GM19467 (cell line): ENCODE measurements around the gene CAMTA1.

ENCODE experiments used
- ATAC-seq: cut with Tn5 transposase; IDR thresholded peaks from one replicate; pipeline ENCODE4 v1.9.1; 2021; ENCODE audit warnings: mild to moderate bottlenecking, moderate library complexity; ENCODE audit not compliant: unreplicated experiment

CAMTA1 gene

DNA sequence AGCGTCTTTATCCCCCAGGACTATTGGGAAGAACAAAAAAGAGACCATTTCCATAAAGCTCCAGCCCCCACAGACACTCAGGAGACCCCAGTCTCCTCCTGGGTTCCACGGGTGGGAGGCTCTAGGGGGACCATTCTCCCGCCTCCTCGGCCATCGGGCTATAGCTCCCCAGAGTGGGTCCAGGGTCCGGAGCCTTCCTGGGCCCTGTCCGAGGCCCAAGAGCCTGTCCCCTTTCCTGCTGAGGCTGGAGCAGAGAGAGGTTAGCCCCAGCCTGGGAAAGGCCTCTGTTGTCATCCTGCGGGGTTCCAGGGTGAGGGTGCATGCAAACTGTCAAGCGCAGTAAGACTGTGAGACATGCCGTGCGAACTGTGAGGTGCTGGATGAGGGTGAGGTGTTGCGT is 166.3 kb downstream of the CAMTA1 start:
- no peak for ATAC-seq

DNA sequence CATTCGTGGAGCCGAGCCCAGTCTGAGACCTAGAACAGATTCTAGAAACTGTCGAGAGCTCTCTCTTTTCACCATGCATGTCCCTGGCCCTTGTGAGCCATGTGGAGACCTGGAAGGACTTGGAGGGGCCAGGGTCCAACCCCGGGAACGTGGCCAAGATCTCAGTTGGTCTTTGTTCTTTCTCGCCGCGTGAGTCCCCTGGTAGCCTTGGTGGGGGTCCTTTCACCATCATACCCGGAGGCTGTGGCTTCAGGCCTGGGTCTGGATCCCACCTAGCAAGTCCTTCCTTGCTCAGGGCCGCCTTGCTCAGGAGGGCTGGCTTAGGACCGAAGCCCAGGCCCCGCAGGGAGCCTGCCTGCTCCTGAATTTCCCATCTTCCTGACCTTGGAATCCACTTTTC is 168.0 kb downstream of the CAMTA1 start:
- no peak for ATAC-seq

DNA sequence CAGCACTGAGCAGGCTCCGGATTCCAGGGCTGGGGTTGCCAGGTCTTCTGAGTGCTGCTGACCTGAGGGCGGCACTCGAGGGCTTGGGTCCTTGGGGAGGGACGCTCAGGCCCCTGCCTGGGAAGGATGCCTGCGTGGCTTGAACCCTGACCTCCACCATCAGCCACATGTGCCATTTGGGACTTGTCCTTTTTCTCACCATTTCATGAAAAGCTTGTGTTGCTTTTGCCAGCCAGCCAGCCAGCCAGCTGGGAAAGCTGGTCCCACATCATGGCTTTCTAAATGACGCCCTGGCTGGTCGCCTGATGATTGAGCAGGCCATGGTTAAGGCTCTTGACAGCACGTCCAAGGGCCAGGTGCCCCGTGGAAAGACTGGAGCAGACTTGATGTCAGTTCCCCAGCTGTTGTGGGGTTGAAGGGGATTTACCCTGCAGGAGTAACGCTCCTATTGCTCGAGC is 168.7 kb downstream of the CAMTA1 start:
- no peak for ATAC-seq

DNA sequence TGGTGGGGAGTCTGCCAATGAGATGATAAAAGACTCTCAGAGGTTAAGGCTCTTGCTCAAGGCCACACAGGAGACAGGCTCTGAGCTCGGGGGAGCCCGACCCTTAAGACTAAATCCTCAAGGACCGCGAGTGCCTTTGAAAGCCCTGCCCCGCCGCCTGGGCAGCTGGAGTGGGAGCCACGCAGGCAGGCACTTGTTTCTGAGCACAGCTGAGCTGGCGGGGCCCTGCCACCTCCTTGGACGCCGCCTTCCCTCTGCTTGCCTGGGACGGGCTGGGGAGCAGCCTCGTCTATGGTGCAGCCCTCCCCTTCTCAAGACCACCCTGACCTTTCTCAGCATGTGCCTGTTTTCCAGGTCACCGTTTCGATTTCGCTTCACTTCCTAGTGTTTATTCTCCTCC is 169.3 kb downstream of the CAMTA1 start:
- ATAC-seq, result no peak

DNA sequence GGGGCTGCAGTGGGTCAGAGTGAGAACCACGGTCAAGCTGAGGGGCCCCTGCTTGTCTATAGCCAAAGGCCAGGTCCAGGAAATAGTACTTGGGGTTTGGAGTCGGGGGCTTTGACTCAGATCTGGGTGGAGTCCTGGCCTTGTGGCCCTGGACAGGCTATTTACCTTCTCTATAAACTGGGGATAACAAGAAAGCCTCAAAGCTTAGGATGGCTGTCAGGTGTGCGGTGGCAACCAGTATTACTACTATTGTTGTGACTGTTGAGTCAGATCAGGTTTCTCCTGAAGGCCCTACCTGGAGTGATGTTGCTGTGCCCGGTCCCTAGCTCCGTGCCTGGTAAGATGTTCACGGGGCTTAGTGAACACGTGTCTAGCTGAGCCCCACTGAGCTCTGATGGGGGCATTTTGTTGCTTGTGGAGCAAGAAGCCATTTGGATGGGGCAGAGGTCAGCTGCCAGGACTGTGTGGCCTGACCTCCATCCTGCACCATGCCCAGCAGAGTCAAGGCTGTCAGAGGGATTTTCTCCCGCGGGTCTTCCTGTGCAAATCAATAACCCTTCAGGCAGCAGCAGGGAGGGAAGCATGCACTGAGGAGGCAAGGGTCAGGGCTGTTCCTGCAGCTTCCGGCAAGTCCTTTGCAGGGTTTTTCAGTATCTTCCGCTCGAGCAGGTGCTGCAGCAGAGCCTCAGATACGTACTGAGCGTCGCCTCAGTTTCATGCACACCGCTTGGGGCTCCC is 170.3 kb downstream of the CAMTA1 start:
- no peak for ATAC-seq

DNA sequence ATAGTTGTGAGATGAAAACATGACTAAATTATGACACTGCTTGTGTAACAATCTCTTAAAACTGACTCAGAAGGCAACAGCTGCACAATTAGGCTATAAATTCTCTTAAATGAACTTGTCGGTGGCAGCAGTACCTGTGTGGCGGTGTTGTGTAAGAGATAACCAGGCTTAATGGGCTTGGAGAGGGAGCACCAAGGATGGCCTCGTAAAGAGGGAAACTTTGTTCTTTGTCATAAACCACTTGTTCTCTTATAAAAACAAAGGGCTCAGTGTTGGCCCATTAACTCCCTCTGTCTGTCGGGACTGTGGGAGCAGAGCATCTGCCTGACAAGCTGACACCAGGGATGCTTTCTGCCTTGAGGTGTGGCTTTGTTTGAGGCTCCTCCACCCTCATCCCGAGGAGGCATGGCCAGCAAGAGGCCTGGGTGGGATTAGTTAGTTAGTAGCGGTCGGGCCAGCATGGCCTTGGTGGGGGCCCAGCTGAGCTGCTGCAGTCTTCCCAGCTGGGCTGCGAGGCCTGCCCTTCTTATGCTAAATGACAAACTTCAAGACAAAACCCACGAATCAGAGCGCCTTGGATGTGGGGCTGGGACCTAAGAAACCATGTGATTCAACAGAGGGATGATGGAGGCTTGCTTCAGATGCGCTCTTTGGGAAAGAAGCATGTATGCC is 171.4 kb downstream of the CAMTA1 start:
- ATAC-seq, result no peak

DNA sequence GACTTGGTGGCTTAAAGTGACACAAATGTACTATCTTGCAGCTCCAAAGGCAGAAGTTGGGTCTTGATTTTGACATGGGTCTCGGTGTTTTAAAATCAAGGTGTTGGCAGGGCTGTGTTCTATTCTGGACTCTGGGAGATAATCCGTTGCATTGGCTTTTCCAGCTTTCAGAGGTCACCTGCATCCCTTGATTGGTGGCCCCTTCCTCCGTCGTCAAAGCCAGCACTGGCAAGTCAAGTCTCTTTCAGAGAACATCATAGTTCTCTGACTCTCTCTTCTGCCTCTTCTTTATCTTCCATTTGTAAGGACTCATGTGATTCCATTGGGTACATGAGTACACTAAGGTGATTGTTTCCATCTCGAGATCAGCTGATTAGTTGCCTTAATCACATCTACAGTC is 172.1 kb downstream of the CAMTA1 start:
- no peak for ATAC-seq

DNA sequence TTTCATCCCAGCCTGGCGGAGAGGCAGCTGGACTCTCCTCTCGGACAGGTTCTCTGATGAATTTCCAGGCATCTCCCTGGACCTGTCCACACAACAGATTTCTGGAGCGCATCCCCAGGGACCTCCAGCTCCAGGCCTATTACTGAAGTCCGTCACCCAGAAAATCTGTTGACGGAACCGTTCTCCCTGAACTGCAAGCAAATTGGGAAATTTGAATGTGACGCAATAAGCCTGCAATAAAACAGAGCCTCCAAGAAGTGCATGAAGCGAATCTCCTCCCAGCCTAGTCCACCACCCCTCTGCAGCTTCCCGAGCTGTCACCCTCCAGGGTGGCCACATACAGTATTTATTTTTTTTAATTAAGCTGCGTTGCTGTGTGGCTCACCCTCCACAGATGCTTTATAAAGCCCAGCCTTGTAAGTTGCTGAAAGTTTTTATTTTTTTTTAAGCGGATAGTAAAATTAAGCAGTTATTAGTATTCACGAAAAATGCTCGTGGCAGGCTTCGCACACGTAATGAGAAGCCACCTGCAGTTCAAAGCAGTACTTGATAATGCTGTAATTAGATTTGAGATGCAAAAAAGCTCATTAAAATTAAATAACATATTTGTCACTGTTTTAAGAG is 173.3 kb downstream of the CAMTA1 start:
- ATAC-seq, result no peak

DNA sequence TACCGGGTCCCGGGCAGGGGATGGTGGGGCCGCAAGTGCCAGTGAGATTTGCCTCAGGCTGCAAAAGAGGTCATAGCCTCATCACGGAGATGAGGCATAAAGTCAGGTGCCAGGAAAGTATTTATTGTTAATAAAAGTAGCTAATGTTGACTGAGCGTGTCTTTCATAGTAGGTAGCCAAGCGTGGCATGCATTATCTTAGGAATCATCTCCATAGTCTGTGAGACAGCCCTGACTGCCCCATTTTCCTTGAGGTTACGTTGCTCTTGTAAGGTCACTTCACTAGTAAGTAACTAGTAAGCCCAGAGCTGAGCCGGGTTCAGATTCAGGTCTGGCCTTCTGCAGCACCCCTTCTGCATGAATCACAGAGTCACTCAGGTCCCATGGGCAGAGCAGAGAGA is 174.2 kb downstream of the CAMTA1 start:
- ATAC-seq, result no peak

DNA sequence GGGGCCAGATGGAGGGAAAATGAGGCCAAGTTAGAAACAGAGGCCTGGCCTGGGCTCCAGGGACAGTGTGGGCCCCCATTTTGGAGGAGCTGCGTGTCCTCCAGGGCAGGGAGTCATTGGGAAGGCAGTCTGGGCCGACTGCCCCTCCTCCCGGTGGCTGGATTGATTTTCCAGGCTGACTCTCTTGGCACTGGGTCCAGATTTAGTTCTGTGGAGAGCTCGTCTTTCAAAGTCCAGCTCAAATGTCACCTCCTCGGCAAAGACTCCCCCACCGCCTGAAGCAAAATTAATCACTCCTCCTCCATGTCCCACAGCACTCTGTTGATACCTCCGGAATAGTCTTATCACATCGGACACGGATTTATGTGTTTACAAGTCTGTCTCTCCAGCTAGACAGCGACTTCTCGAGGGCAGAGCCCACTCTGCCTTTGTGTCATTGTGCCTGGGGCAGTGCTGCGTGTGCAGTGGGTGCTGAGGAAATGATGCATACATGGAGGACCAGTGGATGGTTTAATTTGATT is 175.1 kb downstream of the CAMTA1 start:
- no peak for ATAC-seq

DNA sequence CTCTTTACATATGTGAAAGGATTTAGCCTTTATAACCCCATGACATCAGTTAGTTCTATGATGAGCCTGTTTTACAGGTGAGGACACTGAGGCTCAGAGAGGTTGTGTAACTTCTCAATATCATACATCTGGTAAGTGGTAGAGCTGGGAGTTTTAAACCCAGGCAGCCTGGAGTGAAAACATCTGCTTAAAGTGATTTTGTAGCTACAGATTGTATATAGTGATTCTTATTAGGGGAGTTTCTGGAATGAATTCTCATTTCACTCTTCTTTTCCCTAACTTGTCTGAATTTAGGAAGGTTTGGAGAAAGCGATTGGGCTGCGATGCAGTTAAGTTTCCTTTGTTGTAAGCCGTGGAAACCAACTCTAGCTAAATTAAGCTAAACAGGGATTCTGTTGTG is 175.6 kb downstream of the CAMTA1 start:
- no peak for ATAC-seq

DNA sequence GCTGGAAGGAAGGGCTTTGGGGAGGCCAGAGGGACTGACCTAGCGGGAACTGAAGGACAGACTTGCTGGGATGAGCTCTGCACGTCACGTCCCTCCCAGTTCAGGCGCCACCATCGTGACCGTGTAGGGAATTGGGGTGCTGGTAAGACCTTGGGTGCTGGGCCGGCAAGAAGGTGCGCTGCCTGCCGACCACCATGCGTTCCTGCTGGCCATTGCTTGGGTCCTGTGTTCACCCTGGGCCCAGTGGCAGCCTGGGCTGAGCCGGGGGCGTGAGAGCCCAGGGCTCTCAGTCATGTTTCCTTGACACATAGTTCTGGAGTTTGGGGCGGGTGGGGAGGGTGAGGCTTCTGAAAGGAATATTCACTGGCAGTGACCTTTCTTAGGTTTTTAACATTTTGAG is 176.0 kb downstream of the CAMTA1 start:
- no peak for ATAC-seq

DNA sequence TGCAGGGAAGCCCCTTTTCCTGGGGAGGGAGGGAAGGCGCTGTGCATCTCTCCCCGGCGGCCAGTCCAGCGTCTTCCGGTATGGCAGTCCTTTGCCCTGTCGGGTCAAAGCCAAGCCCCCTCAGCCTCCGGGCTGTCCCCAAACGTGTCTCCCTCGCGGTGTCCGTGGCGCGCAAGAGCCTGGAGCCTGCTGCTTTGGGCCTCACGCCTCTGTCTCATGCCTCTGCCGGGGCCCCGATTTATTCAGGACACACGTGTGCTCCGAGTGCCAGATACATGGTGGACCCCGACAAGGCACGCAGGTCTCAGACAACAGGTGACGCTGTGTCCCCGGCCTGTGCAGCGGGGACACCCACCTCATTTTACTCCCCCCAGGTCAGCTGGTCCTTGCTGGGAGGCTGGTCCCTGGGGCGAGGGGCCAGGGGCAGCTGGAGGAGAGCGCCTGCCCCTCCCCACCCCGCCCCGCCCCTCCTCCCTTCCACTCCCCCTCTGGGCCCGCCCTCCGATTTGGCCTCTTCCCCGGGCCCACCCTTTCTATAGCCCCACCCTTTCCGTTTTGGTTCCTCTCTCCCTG is 176.7 kb downstream of the CAMTA1 start:
- ATAC-seq, result no peak

DNA sequence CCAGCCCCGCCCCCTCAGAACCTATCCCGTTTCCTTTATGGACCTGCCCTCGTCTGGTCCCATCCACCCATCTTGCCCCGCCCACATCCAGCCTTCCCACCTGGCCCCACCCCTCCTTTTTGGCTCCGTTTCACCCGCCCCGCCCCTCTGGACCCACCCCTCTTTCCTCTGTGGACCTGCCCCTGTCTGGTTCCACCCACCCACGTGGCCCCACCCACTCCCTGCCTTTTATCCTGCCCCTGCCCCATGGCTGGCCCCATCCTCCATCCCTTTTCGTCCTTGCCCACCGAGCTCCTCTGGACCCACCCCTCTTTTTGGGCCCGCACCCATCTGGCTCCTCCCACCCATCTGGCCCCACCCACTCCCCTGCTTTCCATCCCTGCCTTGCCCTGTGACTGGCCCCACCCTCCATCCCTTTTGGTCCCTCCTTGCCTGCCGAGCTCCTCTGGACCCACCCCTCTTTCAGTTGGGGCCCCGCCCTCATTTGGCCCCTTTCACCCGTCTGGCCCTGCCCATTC is 177.3 kb downstream of the CAMTA1 start:
- ATAC-seq, result no peak

DNA sequence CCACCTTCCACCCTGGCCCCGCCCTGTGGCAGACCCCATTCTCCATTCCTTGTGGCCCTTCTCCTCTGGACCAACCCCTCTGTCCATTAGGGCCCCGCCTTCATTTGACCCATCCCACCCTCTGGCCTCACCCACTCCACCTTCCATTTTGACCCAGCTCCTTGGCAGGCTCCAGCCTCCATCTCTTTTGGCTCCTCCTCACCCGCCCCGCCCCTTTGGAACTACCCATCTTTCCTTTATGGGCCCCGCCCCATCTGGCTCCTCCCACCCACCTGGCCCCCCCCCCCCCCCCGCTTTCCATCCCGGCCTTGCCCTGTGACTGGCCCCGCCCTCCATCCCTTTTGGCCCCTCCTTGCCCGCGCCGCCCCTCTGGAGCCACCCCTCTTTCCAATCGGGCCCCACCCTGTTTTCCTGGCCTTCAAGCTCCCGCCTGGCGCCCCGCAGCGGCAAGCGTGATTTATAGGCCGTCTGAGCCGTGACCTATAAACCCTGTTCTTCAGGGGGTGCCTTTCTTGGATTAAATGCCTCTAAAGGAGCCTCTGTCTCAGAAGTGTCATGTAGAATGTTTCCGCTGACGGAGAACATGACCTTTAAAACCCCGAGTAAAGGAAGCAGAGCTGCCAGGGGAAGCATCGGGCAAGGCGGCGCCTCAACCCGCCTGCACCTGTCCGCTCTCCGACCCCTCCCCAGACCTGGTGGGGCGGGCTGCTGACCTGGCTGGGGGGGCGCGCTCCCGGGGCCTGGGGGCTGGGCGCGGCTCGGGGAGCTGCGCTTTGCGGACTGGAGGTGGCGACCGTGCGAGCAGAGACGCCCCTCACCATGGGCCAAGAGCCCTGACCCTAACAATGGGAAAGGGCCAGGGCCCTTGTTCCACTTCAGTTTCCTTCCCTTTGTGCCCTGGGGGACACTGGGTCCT is 178.0 kb downstream of the CAMTA1 start:
- ATAC-seq, result no peak

DNA sequence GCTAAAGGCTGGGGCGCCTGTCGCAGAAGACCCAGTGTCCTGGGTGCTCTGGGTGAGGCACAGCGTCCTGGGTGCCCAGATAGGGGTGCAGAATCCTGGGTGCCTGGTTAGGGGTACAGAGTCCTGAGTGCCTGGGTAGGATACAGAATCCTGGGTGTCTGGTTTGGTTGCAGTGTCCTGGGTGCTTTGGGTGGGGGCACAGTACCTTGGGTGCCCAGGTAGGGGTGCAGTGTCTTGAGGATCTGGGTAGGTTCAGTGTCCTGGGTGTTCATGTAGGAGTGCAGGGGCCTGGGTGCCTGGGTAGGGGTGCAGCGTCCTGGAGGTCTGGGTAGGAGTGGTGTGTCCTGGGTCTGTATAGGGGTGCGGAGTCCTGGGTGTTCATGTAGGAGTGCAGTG is 178.7 kb downstream of the CAMTA1 start:
- ATAC-seq, result no peak

DNA sequence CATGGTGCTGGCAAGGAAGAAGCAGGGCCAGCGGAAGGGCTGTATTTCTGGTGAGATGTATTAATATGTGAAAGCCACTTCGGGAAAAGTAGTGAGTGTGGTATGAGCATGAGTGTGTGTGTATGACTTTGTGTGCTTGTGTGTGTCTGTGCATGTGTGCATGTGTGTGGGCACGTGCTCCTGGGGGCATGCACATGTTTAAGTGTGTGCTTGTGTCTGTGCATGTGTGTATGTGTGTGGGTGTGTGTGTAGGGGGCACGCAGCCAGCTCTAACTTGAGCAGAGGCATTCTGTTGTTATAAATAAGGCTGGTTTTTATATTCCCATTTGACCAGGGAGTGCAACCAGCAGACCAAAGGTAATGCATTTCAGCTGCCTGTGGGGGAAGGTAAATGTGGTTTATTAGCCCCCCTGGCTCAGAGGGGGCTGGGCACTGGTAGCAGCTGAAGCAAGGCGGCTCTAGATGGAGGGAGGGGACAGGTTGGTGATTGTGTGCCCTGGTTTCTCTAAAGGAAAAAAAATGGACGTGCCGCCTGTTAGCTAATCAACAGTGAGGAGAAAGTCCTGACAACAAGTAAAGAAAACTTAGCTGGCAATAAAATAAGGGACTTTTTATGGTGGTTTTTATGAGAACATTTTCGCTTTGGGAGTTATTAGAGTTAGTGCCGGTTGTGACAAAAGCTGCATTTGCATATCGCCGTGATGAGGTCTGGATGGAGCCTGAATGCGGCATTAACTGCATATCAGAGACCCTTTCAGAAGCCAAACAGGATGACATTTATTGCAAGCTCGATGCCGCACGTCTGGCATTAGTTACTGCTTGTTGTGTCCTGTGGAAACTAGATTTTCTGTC is 180.1 kb downstream of the CAMTA1 start:
- no peak for ATAC-seq

DNA sequence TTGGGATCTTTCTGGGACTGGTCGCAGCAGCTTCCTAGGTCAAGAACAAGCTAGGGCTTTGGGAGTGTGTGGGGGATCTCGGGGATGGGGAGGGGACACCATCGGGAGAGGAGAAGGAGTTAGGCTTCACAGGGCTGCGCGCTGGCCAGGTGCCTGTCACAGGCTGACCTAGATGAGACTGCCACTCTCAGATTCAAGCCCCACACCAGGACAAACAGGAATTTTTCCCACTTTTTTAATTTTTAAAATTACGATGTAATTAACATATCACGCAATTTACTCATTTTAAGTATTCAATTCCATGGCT is 180.6 kb downstream of the CAMTA1 start:
- ATAC-seq, result no peak

DNA sequence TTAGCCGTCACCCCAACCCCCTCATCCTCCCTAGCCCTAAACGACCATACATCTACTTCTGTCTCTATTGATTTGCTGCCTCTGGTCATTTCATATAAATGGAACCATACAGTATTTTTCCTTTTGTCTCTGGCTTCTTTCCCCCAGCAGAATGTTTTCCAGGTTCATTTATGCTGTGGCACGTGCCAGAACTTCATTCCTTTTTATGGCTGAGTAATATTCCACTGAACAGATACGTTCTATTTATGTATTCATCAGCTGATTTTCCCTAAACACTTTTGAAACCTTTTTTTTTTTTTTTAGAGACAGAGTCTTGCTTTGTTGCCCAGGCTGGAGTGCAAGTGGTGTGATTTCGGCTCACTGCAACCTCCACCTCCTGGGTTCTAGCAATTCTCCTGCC is 181.1 kb downstream of the CAMTA1 start:
- no peak for ATAC-seq
